HAP-1 (cell line): ENCODE data around the gene VPS8.

ENCODE experiments used
- DNase-seq, 2 experiments: peaks; one replicate each; pipeline ENCODE4 v3.0.0-alpha.2; 2016 to 2020; ENCODE audit warnings: low spot score in 2 of 2
- H3K27me3 ChIP-seq: fragments of 250-450 bp; sonication (Bioruptor Pico); 2 replicates; pipeline ENCODE4 v1.5.1; 2020; ENCODE audit warnings: low read depth, mild to moderate bottlenecking, moderate library complexity
- H3K36me3 ChIP-seq: fragments of 250-450 bp; sonication (Bioruptor Pico); replicated peaks from 2 replicates; pipeline ENCODE4 v1.5.1; 2020; ENCODE audit warnings: mild to moderate bottlenecking
- H3K4me1 ChIP-seq: fragments of 250-450 bp; sonication (Bioruptor Pico); 2 replicates; pipeline ENCODE4 v1.5.1; 2020; ENCODE audit warnings: mild to moderate bottlenecking
- H3K4me3 ChIP-seq: fragments of 250-450 bp; sonication (Bioruptor Pico); 2 replicates; pipeline ENCODE4 v1.5.1; 2020; ENCODE audit warnings: mild to moderate bottlenecking, moderate library complexity
- H3K9me3 ChIP-seq: fragments of 250-450 bp; sonication (Bioruptor Pico); 2 replicates; pipeline ENCODE4 v1.5.1; 2020; ENCODE audit warnings: mild to moderate bottlenecking, moderate library complexity
- in situ Hi-C: fragments of 300-500 bp; cut with MboI; formaldehyde crosslinking; loops from 3 replicates; pipeline ENCODE4 v1.14.3; 2020; ENCODE audit warnings: low sequenced_read_pairs, inconsistent platforms, mixed read lengths

The VPS8 gene

DNA sequence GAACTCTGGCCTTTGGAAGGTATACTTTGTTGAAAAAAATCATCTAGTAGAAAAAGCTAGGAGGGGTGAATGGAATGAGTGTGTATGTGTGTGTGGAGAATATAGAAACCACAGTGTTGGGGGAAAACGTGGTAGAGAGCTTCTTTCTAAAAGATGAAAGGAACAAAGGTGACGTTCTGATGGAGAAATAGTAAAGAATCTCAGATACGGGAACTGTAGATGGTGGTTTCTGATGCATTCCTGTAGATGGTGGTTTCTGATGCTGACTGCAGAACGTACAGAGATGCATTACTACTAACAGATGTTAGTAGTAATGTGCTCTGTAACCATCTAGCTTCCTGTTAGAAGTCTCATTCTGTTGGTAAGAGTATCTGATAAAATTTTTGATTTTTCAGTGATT is 60.2 kb downstream of the VPS8 start:
- Histone ChIP-seq H3K36me3 (no peaks in the 10 kb centered on the region), H3K27me3 (no peaks in the 10 kb centered on the region), H3K4me1 (no peaks in the 10 kb centered on the region), H3K4me3 (no peak overlapping the region), H3K9me3 (no peaks in the 10 kb centered on the region)
- in situ Hi-C loops = no loop called here
- no peak for DNase-seq

DNA sequence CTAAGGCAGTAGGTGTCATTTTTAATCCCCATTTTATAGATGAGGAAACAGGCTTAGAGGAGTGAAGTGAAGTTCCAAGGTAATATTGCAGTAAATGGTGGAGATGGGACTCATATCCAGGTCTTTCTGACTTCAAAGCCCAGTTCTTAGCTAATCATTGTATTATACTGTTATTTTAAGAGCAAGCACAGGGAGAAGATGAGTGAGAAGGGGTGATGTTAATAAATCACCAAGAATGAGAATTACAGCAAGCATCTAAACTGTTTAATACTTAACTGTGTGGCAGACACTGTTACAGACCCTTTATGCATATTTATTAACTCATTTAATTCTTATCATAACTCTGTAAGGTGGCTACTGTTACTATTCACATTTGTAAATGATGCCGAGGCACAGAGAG is 61.2 kb downstream of the VPS8 start:
- no peak overlapping the region for H3K4me3 ChIP-seq
- H3K27me3 ChIP-seq = no peaks in the 10 kb centered on the region
- no peaks in the 10 kb centered on the region for H3K36me3 ChIP-seq
- DNase-seq = no peak
- in situ Hi-C loops = no loop called here
- H3K9me3 ChIP-seq = no peaks in the 10 kb centered on the region
- H3K4me1 ChIP-seq = no peaks in the 10 kb centered on the region

DNA sequence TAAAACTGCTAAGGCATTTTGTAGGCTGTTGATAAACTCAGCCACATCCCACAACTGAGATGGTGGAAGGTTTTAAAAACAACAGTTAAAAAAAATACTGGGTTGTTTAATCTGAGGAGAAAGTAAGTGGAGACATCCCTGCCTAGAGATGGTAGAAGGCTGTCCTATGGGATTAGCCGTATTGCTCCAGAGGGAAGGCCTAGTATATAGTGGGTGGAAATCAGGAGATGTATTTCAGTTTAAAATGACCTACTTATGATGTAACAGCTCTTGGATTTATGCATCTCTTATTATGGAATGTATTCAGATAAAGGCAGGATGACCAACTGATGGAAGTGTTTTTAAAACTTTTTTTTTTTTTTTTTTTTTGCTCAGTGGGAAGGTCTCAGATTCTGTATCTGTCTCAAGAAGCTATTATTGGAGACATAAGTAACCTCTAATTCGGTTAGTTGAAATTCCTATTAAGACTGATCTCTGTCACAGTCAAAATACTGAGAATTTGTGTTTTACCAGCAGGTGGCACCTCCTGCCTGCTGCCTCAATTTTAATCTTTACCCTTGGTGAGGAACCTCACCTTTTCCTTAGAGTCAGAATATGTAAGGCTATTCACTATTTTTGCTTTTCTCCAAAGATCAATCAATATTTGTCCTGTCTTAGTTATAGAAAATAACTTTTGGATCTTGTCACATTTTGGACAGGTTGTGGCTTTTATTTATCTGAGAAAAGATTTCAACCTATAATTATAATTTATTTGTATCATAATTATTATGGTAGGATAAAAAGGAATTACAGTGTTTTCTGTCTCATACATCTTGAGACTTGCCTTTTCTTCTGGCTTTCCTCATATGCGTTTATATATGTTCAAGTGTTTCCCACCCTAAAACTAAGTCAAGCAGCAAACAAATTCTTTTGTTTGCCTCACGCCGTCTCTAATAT is 63.0 kb downstream of the VPS8 start:
- Histone ChIP-seq H3K27me3 (no peaks in the 10 kb centered on the region), H3K4me3 (no peak overlapping the region), H3K4me1 (no peaks in the 10 kb centered on the region), H3K9me3 (no peaks in the 10 kb centered on the region), H3K36me3 (no peaks in the 10 kb centered on the region)
- peak; percentile 29 to 48 for DNase-seq
- in situ Hi-C loops = loop anchor here (25.0 kb wide), 1 partner anchor 412 kb away; no protein-coding TSS in a partner anchor

DNA sequence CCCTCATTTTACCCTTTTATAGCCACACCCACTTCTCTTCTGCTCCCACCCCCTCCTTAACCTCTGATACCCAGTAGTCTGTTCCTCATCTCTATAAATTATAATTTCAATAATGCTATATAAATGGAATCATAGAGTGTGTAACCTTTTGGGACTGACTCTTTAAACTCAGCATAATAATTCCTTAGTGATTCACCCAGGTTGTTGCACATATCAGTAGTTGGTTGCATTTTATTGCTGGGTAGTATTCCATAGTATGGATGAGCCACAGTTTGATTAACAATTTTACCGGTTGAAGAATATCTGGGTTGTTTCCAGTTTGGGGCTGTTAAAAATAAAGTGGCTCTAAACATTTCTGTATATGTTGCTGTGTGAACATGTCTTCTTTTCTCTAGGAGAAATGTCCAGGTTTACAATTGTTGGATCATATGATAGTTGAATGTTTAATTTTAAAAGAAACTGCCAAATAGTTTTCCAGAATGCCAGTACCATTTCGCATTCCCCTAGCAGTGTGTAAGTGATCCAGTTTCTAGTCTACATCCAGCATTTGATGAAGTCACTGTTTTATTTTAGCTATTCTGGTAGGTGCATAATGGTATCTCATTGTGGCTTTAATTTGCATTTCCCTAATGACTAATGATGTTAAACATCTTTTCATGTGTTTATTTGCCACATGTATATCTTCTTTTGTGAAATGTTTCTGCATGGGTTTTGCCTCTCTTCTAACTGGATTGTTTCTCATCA is 68.5 kb downstream of the VPS8 start:
- H3K36me3 ChIP-seq = no peaks in the 10 kb centered on the region
- in situ Hi-C loops = loop anchor here (25.0 kb wide), 1 partner anchor 407 kb away; no protein-coding TSS in a partner anchor
- H3K27me3 ChIP-seq = no peaks in the 10 kb centered on the region
- DNase-seq = no peak
- H3K4me3 ChIP-seq = no peak overlapping the region
- H3K9me3 ChIP-seq = no peaks in the 10 kb centered on the region
- H3K4me1 ChIP-seq = peaks cover 4% of the 10 kb centered on the region

DNA sequence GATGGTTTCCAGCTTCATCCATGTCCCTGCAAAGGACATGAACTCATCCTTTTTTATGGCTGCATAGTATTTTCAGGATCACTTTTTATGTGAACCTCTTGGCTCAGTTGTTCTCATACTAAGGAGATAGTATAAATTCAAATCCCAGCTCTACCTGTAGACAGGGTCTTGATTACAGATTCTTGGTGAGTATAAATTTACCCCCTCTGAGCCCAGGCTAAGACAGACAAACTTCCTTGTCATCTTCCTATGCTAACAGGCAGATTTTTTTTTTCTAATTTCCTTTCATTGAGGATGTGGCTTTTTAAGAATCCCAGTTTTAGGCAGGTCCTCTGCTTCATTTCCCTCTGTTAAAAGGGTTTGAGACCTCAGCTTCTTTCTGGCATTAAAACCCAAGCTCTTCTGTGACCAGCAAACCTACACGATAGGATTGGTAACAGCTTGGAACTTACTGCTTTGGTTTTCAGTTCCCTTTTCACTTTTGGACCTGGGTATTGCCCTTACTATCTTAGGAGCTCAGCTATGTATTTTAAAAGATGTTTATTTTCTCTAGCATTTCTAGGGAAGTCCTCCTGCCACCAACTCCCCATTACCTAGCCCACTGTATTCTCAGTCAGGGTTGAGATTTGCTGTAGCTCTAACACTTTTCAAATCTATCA is 72.5 kb downstream of the VPS8 start:
- in situ Hi-C loops = loop anchor here (25.0 kb wide), 1 partner anchor 403 kb away; no protein-coding TSS in a partner anchor
- no peaks in the 10 kb centered on the region for H3K36me3 ChIP-seq
- no peak for DNase-seq
- H3K4me3 ChIP-seq = no peak overlapping the region
- H3K4me1 ChIP-seq = peaks cover 4% of the 10 kb centered on the region
- H3K9me3 ChIP-seq = no peaks in the 10 kb centered on the region
- H3K27me3 ChIP-seq = no peaks in the 10 kb centered on the region

DNA sequence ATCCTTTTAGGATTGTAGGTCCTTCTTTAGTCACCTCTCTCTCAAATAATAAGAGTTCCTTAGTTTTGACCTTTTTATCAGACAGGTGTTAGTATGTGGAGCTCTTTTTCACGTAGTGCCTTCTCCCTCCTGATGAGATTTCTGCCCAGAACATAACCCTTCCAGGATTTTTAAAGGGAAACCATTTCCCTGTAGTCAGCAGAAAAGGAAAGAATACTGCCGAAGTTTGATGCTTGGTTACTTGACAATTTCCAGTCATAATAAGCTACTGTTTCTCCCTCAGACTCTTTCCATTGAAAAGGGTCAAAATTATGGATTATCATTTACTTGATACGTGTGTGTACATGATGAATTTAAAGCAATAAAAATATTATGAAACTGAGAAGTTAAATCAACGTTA is 73.1 kb downstream of the VPS8 start:
- H3K27me3 ChIP-seq = no peaks in the 10 kb centered on the region
- no peaks in the 10 kb centered on the region for H3K36me3 ChIP-seq
- H3K4me1 ChIP-seq = peaks cover 4% of the 10 kb centered on the region
- no peaks in the 10 kb centered on the region for H3K9me3 ChIP-seq
- in situ Hi-C loops = loop anchor here (25.0 kb wide), 1 partner anchor 402 kb away; no protein-coding TSS in a partner anchor
- no peak for DNase-seq
- H3K4me3 ChIP-seq = no peak overlapping the region

DNA sequence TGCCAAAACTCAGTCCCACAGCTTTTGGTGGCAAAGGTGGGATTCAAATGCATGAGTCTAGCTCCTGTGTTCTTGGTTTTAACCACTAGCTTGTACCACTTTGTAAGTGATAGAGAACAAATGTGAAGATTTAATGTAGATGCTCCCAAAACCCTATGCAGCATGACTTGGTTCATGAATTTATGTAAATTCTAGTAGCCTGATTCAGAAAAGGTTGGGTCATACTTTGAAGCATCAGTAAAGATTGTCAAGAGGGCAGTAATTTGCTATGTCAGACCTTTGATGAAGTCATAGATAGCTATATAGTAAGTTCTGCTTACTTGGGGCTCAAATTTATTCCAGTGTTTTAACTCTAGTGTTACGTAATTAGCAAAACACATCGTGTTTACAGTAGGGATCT is 75.6 kb downstream of the VPS8 start:
- in situ Hi-C loops = loop anchor here (25.0 kb wide), 1 partner anchor 400 kb away; no protein-coding TSS in a partner anchor
- Histone ChIP-seq H3K27me3 (no peaks in the 10 kb centered on the region), H3K4me1 (no peaks in the 10 kb centered on the region), H3K4me3 (no peak overlapping the region), H3K36me3 (no peaks in the 10 kb centered on the region), H3K9me3 (no peaks in the 10 kb centered on the region)
- DNase-seq = no peak

DNA sequence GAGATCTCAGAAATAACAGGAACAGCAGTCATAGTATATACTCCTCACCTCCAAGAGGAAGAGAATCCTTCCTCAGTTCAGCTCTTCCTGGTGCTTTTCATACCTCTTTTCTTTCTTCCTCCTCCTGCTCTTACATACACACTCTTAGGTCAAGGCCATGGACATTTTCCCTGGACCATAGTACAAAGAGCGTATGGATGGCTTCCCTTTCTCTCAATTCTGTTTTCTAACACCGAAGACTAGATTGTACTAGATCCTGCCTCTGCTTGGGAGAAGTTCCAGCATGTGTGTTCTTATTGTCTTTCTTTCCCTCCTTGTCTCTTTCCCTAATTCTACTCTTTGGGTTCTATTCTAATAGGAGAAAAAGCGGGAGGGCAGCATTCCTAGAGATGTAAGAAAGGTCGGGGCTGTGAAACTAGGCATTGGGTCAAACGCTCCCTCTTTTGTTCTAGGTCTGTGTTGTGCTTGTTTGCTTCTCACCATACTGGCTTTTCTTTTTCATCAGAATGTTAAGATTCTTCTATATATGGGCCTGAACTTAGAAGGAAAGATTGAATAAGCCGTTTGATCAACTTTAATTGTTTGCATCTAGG is 77.4 kb downstream of the VPS8 start:
- no peaks in the 10 kb centered on the region for H3K36me3 ChIP-seq
- H3K4me3 ChIP-seq = no peak overlapping the region
- no peaks in the 10 kb centered on the region for H3K9me3 ChIP-seq
- DNase-seq = no peak
- H3K4me1 ChIP-seq = no peaks in the 10 kb centered on the region
- no peaks in the 10 kb centered on the region for H3K27me3 ChIP-seq
- in situ Hi-C loops = loop anchor here (25.0 kb wide), 1 partner anchor 398 kb away; no protein-coding TSS in a partner anchor

DNA sequence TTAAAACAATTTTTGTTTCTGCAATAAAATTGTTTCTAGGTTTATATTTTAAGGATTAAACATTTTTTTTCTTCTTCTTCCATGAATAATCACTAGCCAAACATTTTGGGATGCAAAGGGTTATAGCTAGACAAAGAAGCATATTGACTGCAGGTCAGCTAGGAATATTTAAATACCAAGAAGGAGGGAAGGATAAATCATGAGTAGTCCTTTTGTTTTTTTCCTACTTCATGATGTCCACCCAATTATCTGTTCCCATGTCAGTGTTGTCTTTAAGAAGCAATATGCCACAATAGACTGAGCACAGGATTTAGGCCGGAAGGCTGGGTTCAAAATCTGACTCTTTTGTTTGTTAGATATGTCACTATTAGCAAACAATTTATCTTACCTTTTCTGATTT is 82.1 kb downstream of the VPS8 start:
- Histone ChIP-seq H3K4me1 (no peaks in the 10 kb centered on the region), H3K4me3 (no peak overlapping the region), H3K36me3 (0 out of 2 replicates have a peak, but pooled peaks cover 4% of the 10 kb centered on the region), H3K9me3 (no peaks in the 10 kb centered on the region), H3K27me3 (no peaks in the 10 kb centered on the region)
- DNase-seq = no peak
- in situ Hi-C loops = loop anchor here (25.0 kb wide), 1 partner anchor 393 kb away; no protein-coding TSS in a partner anchor

DNA sequence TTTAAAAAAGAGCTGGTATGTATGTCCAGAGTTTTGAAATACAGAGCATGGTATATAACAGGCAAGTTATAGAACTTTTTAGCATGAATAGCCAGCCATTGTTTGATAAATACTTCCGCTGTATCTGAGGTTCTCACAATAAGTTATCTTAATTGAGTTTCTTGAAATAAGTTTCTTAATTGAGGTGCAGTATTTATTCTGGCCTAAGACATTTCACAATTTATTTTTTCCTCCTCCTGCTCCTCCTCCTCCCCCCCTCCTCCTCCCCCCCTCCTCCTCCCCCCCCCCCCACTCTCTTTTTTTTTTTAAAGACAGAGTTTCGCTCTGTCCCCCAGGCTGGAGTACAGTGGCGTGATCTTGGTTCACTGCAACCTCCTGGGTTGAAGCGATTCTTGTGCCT is 83.4 kb downstream of the VPS8 start:
- Histone ChIP-seq H3K9me3 (no peaks in the 10 kb centered on the region), H3K4me1 (peaks cover 9% of the 10 kb centered on the region), H3K4me3 (no peak overlapping the region), H3K27me3 (no peaks in the 10 kb centered on the region), H3K36me3 (0 out of 2 replicates have a peak, but pooled peaks cover 4% of the 10 kb centered on the region)
- in situ Hi-C loops = loop anchor here (25.0 kb wide), 1 partner anchor 392 kb away; no protein-coding TSS in a partner anchor
- no peak for DNase-seq

DNA sequence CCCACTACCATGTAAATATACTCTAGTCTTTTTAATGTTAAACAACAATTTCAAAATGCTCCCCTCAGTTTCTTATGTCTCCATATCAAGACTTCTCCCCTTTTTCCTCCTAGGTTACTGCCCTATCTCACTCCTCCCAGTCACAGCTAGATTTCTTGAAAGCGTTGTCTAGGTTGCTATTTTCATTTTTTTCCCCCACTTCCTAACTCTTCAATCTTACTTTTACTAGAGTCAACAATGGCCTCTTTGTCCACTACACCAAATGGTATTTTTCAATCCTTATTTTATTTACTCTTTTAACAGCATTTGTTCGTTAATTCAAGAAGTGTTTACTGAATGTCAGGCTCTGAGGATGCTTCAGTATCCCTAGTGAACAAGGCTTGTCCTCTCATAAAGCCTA is 84.4 kb downstream of the VPS8 start:
- in situ Hi-C loops = loop anchor here (25.0 kb wide), 1 partner anchor 391 kb away; no protein-coding TSS in a partner anchor
- no peaks in the 10 kb centered on the region for H3K9me3 ChIP-seq

DNA sequence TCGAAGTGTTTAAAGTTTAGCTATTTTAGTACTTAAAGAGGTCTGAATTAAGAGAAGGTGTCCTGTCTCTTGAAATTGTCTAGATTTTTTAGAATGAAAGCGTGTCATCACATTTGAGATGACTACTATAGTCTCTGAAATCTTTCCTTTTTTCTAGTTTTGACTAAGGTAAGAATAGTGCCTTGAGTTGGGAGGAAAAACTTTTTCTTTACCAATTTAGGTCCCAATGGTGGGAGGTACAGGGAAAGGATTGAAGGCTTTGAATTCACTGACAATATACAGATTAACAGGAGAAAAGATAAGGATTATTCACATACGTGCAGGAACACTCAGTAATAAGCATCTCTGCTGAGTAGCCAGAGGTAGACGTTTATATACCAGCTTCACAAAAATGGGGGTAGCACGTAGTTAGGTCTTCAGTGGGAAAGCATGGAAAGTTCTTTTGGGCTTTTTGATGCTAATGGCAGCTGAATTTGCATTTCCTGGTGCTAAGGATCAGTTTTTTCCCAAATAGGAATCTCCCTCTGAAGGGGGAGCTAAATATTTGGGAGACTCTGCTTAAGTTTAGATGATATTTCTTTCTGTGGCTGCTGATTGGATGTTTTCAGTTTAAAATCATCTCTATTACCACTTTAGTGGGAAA is 88.1 kb downstream of the VPS8 start:
- in situ Hi-C loops = loop anchor here (25.0 kb wide), 1 partner anchor 387 kb away; no protein-coding TSS in a partner anchor
- H3K36me3 ChIP-seq = 0 out of 2 replicates have a peak, but pooled peaks cover 4% of the 10 kb centered on the region
- no peak overlapping the region for H3K4me3 ChIP-seq
- peak in 1 of 2 experiments; percentile 25 for DNase-seq
- H3K27me3 ChIP-seq = no peaks in the 10 kb centered on the region
- no peaks in the 10 kb centered on the region for H3K9me3 ChIP-seq
- peaks cover 9% of the 10 kb centered on the region for H3K4me1 ChIP-seq

More for the DNA sequence above, 84.4 kb downstream of the VPS8 start:
- no peaks in the 10 kb centered on the region for H3K27me3 ChIP-seq
- DNase-seq = no peak
- 0 out of 2 replicates have a peak, but pooled peaks cover 4% of the 10 kb centered on the region for H3K36me3 ChIP-seq
- peaks cover 9% of the 10 kb centered on the region for H3K4me1 ChIP-seq
- no peak overlapping the region for H3K4me3 ChIP-seq
